Measurements from ENCODE around the gene AFAP1.

AFAP1 gene

DNA sequence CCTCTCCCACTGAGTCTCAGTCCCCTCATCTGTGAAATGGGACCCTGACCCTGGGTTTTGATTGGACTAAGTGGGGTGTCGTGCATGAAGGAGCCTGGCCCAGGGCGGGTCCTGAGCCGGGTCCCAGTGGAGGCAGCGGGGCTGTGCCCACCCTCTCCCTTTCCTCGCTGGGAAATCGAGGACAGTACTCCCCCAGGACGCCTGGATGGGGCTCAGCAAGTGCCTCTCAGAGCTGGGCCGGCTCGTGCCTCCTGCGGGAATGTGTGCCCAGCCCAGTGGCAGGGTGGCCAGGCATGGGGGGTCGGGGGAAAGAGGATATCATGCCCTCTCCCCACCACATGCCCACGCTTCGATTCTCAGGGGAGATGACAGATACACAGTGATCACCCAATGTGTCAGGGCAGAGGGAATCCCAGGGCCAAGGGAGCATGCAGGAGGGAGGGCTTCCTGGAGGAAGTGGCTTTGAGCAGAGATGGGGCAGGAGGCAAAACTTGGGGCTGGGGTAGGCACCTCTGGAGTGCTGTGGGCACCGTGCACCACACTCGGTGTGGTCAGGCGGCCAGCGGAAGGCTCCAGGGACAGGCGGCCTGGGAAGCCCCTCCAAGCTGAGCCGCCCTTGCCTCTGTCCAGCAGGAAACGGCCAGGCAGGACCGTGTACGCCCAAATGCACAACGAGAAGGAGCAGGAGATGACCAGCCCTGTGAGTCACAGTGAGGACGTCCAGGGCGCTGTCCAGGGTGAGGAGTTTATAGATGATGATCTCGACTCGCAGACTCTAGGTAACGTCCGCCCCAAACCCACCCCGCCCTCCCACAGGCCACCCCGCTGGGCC, 203.0 kb downstream of the AFAP1 start:
- peak; percentile 47 for DNase-seq (ENCODE audit: low spot score)

GRCh38 chr4:7735961-7736360, 203.7 kb downstream of the AFAP1 start:
- DNase-seq (ENCODE audit: low spot score) = no peak

DNA sequence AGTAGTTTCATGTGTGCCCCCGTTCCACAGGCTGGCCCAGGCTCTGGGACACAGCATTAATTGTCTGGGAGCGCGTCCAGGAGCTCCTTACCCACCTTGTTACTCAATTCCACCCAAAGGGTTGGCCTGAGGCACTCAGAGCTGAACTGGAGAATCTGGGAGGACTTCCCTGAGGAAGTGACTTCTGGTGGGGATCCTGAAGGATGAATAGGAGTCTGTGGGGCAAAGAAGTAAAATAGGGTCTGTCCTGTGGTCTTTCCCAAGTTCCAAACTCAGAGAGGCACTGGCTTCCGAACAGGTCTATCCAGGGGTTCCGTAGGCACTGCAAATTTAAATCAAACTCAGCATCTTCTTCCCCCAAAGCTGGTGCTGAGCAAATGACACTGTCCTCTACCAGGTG, 204.3 kb downstream of the AFAP1 start:
- no peak for DNase-seq (ENCODE audit: low spot score)

DNA sequence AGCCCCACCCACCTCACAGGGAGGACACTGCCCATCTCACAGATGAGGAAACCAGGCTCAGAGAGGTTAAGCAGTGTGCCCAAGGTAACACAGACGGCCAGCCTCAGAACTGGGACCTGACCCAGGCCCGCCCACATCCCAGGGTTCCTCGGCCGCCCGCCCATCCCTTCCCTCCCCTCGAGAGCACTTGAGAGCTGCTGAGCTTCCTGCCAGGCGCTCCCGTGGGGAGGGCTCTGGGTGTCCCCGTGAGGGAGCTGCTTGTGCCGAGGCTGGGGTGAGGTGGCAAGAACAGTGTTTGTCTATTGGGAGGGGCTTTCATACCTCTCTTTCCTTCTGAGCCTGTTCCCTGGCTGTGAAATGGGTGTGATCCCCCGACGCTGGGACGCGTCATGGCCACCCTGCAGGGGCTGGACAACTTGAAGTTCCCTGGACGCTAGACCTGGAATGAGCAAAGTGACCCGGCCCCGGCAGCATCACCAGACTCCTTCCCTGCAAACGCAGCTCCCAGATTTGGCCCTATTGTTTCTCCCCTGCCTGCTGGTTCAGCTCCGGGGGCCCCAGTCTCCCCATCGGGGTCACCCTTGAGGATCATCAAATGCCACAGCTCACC, 204.9 kb downstream of the AFAP1 start:
- DNase-seq (ENCODE audit: low spot score) = no peak

DNA sequence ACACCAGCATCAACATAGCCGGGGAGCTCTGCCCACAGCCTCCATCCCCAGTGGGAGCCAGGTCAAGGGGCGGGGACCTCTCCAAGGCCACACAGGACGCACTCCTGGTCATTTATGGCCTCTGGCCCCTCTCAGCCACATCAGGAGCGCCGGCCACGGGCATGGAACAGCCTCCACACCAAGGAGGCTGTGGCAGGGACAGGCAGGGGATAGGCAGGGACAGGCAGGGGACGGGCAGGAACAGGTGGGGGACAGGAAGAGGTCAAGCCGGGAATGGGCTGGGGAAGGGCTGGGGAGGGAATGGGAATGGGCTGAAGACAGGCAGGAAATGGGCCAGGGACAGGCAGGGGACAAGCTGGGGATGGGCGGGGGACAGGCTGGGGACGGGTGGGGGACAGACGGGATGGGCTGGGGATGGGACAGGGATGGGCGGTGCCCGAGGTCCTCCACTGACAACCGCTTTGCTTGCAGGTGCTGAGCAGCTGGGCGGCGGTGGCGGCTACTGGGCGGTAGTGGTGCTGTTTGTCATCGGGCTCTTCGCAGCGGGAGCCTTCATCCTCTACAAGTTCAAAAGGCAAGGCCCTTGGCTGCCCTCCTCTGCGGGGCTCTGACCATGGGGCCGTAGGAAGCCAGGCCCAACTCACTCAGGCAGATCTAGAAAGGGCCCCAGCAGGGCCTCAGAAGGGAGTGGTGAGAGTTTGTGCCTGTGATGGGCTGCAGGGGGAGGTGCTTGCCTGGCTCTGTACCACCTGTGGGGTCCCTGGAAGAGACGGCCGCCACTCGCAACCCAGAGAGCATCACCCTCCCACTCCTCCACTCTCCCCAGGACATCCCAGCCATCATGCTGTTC, 205.6 kb downstream of the AFAP1 start:
- DNase-seq (ENCODE audit: low spot score) = no peak

GRCh38 chr4:7733201-7733600, 206.5 kb downstream of the AFAP1 start:
- no peak for DNase-seq (ENCODE audit: low spot score)

DNA sequence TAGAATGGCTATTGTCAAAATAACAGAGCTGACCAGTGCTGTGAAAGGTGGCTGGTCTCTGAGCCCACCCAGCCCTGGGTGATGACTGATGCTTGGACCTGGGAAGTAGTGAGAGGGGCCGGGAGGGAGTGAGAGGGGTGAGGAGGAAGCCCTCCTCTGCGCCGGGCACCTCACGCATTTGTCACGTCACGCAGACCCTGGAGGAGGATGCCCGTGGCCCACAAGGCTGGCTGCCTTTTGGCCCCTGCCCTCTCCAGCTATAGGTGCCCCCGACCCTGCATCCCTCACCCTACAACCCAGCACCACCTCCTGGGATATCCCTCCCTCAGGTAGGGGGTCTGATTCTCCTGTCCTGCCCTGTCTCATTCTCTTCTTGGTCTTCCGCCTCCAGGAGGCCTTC, 207.4 kb downstream of the AFAP1 start:
- DNase-seq (ENCODE audit: low spot score) = no peak

GRCh38 chr4:7731437-7731836, 208.2 kb downstream of the AFAP1 start:
- no peak for DNase-seq (ENCODE audit: low spot score)

- peak; percentile 26 for DNase-seq (ENCODE audit: low spot score)
These were observed 211.9 kb downstream of the AFAP1 start for GRCh38 chr4:7727749-7728148.

GRCh38 chr4:7726665-7727413, 212.8 kb downstream of the AFAP1 start:
- no peak for DNase-seq (ENCODE audit: low spot score)

- DNase-seq (ENCODE audit: low spot score) = peak; percentile 68
These were observed 213.7 kb downstream of the AFAP1 start for GRCh38 chr4:7725951-7726350.

- DNase-seq (ENCODE audit: low spot score) = no peak
These were observed 216.0 kb downstream of the AFAP1 start for GRCh38 chr4:7723625-7724024.

DNA sequence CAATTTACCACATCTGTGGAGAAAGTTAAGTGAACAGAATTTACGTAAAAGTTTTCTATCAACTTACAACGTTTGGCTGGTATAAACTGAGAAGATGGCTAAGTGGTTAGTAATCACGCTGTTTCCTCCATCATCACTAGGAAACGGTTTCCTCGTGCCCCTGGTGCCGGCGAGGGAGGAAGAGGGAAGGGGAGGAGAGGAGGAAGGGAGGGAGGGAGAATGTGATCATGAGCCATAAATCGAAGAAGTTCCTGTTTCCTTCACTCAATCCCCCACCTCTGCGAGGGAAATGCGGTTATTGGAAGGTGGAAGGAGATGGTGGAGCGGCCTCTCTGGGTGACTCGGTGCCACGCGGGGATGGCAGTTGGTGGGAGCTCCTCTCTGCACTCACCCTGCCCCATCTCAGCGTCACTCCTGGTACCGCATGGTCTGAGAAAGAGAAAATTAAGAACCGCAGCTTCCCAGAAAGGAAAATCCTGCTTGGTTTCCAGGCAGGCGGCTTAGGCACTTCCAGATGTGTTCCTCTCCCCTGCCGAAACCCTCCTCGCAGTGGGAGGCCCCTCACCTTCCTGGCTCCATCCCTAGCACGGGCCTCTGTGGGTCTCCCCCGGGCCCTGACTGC, 216.8 kb downstream of the AFAP1 start:
- no peak for DNase-seq (ENCODE audit: low spot score)

DNA sequence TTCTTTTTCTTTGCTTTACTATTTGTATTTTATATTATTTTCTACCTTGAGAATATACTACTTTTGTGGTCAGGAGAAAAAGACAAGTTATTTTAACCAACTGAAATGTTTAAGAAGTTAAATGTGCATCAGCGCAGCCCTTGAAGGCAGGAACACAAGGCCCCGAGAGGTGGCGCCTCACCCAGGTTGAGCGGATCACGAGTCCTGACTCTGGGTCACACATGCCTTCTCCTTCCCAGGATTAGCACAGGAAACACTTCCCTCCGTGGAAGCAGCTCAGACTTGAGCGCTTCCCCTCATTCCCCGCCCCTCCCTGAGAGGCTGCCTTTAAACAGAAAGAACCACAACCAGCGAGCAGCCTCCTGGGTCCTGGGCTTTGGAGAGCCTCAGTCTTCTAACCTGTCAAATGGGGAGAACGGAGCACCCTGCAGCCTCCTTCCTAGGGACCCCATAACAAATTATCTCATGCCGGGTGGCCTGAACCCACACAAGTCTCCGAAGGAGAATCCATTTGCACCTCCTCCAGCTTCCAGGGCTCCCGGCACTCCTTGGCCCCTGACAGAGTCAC, 217.6 kb downstream of the AFAP1 start:
- DNase-seq (ENCODE audit: low spot score) = peak; percentile 25

- DNase-seq (ENCODE audit: low spot score) = peak; percentile 16
These were observed 220.1 kb downstream of the AFAP1 start for GRCh38 chr4:7719354-7720174.

DNA sequence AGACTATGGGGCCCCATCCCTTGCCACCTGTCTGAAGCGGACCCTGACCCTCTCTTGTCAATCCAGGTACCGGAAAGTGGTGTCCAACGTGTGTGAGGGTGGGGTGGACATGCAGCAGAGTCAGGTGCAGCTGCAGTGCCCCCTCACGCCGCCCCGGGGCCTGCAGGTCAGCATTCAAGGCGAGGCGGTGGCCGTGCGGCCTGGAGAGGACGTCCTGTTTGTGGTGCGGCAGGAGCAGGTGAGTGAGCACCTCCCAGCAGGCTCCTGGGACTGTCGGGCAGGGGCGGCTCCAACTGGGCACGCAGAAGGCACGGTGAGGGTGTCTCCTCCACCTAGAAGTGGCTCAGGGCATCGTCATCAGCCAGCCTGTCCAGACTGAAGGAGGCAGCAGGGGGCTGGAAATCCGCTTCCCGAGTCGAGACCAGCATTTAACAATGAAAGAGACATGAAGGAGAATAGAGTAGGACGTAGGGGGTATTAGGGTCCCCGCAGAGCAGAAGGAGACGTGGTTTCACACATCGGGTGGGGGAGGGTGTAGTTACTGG, 221.6 kb downstream of the AFAP1 start:
- DNase-seq (ENCODE audit: low spot score) = no peak

GRCh38 chr4:7717161-7717560, 222.5 kb downstream of the AFAP1 start:
- no peak for DNase-seq (ENCODE audit: low spot score)

DNA sequence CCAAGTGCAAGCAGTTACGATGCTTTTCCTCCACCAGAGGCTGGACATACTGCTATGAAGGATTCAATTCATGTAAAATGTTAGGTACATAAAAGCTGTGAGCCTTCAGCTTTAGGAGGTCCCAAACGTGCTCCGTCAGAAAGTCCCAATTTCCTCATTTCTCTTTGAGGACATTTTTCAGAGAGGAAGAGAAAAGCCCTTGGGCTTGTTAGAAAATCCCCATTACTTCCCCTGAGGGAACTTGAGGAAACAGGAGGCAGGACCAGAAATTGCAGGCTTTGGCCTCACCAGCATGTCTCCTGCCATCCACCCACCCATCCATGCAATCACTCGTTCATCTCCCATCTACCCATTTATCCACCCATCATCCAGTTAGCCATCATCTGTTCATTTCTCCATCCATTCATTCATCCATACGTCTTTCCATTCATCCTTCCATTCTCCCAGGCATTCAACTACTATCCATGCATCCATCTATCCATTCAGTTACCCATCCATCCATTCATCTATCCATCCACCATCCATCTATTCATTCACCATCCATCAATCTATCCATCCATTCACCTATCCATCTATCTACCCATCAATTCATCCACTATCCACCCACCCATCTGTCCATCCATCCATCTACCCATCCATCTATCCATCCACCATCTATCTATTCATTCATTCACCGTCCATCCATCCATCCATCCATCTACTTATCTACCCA, 223.5 kb downstream of the AFAP1 start:
- no peak for DNase-seq (ENCODE audit: low spot score)

- no peak for DNase-seq (ENCODE audit: low spot score)
These were observed 224.2 kb downstream of the AFAP1 start for GRCh38 chr4:7715271-7716009.

All from RKO (cell line).